HG02642 (cell line): Measurements from ENCODE around the gene RAB3C.

Experiments
- ATAC-seq: cut with Tn5 transposase; IDR thresholded peaks from one replicate; pipeline ENCODE4 v1.9.1; 2021; ENCODE audit warnings: mild to moderate bottlenecking; ENCODE audit not compliant: unreplicated experiment, poor library complexity

RAB3C gene

GRCh38 chr5:58761407-58761806, 178.5 kb downstream of the RAB3C start:
- no peak for ATAC-seq

- no peak for ATAC-seq
Measured at GRCh38 chr5:58763390-58763789, 180.5 kb downstream of the RAB3C start.

- ATAC-seq, result no peak
Measured at GRCh38 chr5:58764199-58764598, 181.3 kb downstream of the RAB3C start.

GRCh38 chr5:58765058-58765457, 182.2 kb downstream of the RAB3C start:
- no peak for ATAC-seq

GRCh38 chr5:58767104-58767503, 184.2 kb downstream of the RAB3C start:
- ATAC-seq, result no peak

- no peak for ATAC-seq
Measured at GRCh38 chr5:58770136-58770535, 187.3 kb downstream of the RAB3C start.

GRCh38 chr5:58771796-58772195, 188.9 kb downstream of the RAB3C start:
- ATAC-seq, result no peak

- no peak for ATAC-seq
Measured at GRCh38 chr5:58773744-58774441, 191.0 kb downstream of the RAB3C start.

- ATAC-seq, result no peak
Measured at GRCh38 chr5:58774937-58775336, 192.1 kb downstream of the RAB3C start.

- ATAC-seq, result peak; percentile 85
Measured at GRCh38 chr5:58775701-58776262, 192.9 kb downstream of the RAB3C start.

GRCh38 chr5:58776559-58776958, 193.7 kb downstream of the RAB3C start:
- no peak for ATAC-seq

GRCh38 chr5:58778888-58779287, 196.0 kb downstream of the RAB3C start:
- ATAC-seq, result no peak

GRCh38 chr5:58786035-58786434, 203.2 kb downstream of the RAB3C start:
- peak; percentile 48 for ATAC-seq

- peak; percentile 83 for ATAC-seq
Measured at GRCh38 chr5:58786711-58787303, 203.9 kb downstream of the RAB3C start.

- ATAC-seq, result no peak
Measured at GRCh38 chr5:58787987-58788386, 205.1 kb downstream of the RAB3C start.

- ATAC-seq, result no peak
Measured at GRCh38 chr5:58793888-58794657, 211.2 kb downstream of the RAB3C start.

GRCh38 chr5:58794875-58795274, 212.0 kb downstream of the RAB3C start:
- ATAC-seq, result peak; percentile 69

- peak; percentile 36 for ATAC-seq
Measured at GRCh38 chr5:58795327-58795726, 212.5 kb downstream of the RAB3C start.

GRCh38 chr5:58797021-58797420, 214.1 kb downstream of the RAB3C start:
- ATAC-seq, result no peak

GRCh38 chr5:58800356-58800755, 217.5 kb downstream of the RAB3C start:
- no peak for ATAC-seq
